ENCODE measurements around the gene KIF26A.

The KIF26A gene

DNA sequence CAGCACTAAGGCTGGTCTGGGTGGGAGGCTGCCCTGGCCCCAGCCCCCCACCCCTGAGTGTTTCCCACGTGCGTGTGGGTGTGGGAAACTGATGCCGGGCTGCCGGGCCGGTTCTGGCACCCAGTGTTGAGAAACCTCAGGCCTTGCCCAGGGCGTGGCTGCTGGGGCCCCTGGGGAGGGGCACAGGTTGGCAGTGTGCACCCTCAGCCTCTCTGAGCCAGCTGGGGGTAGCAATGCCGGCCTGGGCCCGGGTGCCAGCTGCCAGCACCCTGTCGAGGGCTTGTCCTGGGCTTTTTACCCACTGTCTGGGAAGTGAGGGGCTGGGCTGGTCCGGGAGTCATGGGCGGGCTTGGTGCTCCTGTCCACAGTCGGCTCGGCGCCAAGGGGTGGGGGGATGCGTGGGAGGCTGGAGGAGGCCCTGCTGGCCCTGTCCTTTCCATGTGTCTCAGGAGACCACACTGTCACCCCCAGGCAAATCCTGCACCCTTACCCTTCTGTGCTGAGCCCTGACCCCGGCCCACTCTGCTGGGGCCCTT, 37.2 kb upstream of the KIF26A start:
- no peak for DNase-seq (ENCODE audit: low read depth)

DNA sequence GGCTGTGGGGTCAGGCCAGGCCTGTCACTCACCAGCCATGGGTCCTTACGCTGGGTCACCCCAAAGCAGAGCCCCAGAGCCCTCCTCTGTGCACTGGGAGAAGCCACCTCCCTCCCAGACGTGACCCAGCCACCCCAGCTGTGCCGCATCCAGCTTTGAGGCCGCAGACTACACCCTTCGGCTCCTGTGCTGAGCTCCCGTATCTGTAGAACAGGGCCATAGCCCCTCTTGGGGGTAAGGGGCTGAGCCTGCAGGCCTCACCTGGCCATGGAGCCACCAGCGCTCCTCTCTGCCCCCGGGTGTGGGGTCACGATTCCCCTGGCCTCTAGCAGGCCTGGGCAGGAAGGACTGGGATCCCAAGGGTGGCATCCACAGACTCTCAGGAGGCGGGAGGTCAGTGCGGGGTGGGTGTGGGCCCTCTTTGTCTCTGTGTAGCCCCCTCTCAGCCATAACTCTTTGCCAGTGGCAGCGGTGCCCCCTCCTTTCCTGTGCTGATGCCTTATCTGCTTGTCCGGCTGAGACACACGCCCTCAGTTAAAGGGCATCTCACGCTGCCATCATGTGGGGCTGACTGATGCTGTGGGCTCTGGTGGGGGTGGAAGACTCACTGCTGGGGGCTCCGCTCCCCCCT, 36.6 kb upstream of the KIF26A start:
- DNase-seq (ENCODE audit: low read depth), result no peak

DNA sequence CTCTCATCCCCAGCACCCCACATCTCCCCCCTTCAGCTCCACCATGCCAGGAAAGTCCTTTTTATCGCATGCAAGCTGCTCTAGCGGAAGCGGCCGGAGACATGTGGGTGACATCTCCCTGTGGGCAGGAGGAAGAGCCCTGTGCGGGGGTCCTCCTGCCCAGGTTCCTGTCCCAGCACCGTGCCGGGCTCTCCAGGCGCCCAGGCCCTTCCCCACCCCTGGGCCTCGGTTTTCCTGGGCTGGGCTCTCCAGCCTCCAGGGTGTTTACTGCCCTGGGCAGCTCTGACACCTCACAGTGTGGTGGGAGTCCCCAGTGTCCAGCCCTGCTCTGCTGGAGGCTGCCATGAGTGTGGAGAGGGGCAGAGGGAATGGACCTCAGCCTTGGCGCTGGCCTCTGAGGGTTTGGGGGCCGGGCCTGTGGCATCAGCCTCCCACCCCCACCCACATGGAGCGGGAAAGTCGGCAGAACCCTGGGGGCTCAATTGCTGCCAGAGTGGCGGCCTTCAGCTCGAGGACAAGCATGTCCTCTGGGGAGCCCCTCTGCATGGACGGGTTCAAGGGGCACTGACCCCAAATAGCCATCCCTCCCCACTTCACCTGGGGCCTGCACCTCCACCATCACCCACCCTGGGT, 36.0 kb upstream of the KIF26A start:
- no peak for DNase-seq (ENCODE audit: low read depth)

DNA sequence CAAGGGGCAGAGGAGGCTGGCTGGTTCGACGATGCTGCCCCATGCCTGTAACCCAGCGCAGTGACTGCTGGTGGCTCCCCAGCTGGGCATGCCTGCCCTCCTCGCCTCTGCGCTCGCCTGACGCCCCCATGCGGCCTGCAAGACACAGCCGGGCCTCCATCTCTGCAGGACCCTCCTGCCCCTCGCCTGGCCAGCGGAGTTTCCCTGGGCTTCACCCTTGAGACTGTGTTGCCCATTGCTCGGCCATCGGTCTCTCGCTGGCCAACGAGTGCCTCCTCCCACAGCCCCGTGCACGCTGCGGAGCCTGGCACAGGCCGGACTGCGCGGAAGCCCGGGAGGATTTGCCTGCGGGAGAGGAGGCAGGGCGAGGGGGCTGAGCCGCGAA, 35.3 kb upstream of the KIF26A start:
- DNase-seq (ENCODE audit: low read depth), result no peak

DNA sequence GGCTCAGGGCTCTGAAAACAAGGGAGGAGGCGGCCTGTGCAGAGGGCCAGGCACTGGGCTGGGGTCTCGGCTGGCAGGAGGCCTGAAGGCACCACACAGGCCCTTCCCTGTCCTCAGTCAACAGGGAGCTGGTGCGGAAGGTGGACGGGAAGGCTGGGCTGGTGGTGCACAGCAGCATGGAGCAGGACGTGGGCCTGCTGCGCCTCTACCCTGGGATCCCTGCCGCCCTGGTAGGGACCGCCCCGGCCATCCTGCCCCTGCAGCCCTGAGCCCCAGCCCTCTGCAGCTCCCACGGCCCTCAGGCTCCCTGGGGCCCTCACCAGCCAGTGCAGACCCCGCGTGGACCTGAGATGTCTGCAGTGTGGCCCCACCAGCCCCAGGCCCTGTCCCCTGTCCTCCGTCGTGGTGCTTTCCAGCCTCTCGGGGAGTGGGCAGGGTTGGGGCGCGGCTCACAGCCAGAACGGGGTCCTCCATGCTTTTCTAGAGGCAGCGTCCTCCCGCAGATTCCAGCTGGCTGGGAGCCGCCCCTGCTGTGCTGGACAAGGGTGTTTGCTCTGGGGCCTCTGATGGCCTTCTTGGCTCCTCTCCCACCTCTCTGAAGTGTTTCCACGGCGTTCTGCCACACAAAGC, 34.8 kb upstream of the KIF26A start:
- DNase-seq (ENCODE audit: low read depth), result no peak

DNA sequence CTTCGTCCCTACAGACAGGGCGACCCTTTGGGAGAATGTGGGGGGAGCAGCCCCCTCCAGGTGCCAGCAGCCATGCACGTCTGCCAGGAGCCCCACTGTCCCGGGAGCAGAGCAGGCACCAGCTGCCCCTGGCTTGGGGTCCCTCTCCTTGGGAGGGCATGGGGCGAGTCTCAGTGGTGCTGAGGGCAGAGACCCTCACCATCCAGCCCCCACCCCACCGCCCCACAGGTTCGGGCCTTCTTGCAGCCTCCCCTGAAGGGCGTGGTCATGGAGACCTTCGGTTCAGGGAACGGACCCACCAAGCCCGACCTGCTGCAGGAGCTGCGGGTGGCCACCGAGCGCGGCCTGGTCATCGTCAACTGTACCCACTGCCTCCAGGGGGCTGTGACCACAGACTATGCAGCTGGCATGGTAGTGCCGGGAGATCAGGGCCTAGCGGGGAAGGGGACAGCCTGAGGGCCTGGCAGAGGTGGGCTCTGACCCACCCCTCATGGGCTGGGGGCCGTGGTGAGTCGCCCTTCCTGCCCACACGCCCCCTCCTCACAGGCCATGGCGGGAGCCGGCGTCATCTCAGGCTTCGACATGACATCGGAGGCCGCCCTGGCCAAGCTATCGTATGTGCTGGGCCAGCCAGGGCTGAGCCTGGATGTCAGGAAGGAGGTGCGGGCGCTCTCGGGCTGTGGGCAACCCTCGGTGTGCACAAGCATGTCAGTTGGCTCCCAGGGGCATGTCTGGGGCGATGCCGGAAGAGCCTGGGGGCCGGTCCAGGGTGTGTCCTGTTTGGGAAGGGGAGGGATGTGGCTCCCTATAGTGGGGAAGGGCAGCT, 34.1 kb upstream of the KIF26A start:
- no peak for DNase-seq (ENCODE audit: low read depth)

DNA sequence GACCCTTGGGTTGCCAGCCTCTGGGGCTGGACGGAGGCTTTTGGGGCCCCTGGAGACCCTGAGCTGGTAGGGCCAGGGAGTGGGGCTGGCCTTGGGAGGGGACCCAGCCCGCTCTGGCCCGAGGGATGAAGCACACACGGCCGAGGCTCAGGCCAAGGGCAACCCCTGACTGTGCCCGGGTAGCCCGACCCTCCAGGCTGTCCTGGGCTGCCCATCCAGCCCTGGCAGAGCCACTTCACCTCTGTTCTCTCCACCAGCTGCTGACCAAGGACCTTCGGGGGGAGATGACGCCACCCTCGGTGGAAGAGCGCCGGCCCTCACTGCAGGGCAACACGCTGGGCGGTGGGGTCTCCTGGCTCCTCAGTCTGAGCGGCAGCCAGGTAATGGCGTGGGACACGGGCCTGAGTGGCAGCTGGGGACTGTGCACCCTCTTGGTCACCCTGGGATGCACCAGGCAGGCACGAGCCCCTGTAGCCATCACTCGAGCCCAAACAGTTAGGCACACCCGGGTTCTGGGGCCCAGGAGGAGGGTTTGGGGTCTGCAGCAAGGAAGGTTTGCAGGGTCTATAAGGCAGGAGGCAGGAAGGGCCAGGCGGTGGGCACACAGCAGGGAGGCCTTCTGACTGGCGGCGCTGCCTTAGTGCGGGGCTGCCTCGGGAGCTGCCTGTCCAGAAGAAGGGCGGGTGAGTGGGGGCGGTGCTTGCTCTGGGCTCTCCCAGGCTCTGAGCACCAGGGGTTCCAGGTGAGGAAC, 33.1 kb upstream of the KIF26A start:
- no peak for DNase-seq (ENCODE audit: low read depth)

DNA sequence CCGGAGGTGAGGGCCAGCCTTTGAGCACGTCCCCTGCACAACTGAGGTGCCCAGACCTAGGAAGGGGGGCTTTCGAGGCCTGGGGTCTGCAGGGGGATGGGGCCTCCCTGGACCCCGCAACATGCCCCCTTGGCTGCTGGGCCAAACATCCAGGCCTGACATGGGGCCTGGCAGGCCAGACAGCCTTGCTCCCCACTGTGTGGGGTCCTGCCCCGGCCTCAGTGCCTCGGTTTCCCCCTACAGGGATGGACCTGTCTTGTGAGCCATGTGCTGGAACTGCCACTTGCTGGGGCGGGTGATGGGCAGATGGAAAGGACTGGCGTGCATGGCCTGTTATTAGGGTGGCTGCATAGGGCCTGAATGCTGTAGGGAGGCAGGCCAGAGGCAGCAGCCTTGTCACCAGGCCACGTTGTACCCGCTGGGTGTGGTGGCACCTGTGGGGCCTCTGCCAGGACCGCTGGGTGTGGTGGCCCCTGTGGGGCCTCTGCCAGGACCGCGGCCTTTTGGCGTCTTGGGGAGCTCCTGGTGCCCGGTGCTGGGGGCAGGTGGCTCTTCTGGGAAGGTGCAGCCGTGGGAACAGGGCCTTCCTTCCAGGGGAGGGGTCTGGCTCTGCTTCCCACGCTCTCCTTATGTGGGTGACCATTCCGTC, 32.4 kb upstream of the KIF26A start:
- no peak for DNase-seq (ENCODE audit: low read depth)

DNA sequence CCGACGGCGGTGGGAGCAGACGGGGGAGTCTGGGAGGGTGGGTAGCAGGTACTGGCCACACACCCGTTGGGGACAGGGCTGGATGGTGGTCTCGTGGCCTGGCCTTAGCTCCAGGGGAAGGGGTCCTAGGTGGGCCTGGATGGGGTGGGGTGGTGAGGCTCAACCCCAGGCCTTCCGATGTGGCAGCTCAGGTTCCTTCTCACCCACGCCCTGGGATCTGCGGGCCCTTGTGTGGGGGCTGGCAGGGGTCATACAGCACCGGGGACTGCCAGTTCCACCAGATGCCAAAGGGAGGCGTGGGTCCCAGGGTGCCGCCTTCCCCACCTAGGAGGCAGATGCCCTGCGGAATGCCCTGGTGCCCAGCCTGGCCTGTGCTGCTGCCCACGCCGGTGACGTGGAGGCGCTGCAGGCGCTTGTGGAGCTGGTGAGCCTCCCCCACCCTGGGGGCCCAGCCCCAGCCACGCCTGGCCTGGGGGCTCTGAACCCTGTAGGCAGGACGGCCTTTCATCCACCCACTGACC, 31.9 kb upstream of the KIF26A start:
- no peak for DNase-seq (ENCODE audit: low read depth)

DNA sequence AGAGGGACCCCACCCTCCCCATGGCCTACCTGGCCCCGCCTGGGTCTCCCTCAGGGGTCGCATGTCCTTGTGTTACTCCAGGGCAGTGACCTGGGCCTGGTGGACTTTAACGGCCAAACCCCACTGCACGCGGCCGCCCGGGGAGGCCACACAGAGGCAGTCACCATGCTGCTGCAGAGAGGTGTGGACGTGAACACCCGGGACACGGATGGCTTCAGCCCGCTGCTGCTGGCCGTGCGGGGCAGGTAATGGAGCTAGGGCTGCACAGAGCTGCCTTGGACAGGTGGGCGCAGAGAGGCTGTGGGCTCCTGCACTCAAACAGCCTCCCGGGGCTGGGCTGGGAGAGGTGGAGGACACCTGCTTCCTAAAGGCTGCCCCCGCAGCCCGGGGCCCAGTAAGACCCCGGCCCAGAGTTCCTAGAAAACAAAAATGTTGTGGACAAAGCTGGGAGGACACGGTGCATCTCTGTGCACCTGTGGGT, 31.2 kb upstream of the KIF26A start:
- no peak for DNase-seq (ENCODE audit: low read depth)

DNA sequence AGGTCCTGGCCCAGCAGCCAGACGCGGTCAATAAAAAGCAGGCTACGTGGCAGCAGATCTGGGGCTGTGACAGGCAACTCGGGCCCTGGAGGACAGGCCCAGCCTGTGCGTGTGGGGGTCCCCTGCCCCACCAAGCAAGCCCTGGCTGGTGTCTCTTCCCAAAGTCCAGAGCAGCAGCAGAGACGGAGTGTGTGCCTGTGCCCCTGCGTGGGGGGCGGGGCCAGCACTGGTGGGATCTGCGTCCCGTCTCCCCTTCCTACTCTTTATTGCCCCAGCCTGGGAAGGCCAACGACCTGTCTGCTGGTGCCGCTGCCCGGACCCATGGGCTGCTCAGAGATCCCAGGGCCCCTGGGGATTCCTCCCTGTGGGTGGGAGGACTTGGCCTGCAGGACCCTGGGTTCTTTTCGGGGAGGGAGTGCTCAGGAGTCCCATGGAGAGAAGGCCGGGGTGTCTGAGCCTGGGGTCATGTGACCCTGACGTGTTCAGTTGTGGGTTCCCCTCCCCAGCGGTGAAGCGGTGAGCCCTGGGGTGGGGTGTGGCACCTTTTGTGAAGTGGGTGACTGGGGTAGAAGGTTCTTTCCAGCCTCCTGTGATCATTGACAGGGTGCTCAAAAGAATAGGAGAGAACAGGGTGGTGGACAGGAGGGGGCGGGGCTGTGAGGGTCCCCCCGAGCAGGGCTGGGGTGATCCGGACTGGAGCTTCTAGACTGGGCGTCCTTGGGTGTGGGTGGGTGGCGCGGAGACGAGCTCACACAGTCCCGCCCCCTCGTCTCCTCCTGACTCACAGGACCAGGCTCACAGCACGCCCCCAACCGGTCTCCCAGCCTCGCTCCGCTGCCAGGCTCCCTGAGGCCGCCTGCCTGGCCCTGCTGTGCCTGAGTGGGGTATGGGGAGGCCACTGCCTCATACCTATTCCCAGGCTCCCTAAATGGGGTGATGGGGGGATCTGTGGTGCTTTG, 30.5 kb upstream of the KIF26A start:
- DNase-seq (ENCODE audit: low read depth), result no peak

DNA sequence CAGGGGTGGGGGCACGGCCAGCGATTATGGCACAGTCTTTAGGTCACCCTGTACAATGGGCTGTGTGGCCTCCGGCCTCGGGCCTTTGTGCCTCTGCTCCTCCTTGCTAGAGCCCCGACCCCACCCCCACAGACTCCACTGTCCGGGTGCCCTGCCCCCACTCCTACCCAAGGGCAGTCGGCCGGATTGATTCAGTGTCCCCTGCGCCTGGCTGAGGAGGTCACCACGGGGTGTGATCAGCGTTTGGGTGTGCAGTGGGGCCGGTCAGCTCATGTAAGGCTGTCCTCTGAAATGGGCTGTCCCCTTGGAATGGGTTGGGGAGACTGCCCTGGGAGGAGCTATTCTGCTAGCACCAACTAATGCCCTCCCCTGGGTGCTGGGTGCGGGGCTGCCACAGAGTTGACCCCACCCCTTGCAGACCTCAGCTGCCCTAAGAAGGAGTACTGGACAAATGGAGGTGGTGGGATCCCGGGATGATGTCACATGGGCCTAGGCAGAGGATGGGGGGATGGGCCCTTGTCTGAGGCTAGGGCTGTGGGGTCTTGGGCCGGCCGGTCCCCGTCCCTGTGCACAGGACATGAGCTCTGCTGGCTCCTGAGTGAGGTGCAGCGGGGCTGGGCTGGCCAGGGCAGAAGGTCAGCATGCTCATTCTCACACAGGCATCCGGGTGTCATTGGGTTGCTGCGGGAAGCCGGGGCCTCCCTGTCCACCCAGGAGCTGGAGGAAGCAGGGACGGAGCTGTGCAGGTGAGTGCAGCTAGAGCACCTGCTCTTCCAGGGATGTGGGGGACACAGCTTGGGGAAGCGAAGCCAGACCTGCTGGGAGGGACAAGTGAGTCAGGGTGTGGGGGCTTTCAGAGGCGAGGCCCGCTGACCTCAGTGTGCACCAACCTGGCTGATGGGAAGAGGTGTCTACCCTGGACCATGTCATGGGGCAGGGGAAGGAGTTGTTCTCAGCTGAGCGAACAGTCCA, 29.5 kb upstream of the KIF26A start:
- no peak for DNase-seq (ENCODE audit: low read depth)

DNA sequence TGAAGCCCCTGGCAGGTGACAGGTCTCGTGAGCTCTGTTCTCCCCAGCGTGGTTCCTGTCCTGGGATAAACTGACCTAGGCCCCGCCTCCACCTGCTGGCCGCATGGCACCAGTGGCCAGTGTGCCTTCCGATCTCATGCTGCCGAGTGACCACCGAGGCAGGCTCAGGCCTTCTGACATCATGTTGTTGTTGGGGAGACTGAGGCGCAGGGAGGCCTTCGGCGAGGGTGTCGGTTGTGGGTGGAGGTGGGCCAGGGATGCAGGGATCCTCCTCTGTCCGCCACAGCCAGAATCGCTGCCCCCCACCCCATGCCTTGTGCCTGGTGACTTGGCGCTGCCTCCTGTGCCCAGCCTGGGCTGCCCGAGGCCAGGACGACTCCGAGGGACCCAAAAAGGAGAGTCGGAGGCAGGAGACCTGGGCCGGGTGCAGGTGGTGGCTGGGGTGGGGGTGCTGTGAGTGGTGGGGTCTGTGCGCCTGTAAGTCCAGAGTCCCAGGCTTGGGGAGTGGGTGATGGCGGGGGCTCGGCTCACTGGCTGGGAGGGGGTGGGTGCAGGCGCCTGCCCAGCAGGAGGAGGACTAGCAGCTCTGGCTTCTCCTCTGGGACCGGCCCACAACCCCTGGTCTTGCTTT, 28.5 kb upstream of the KIF26A start:
- no peak for DNase-seq (ENCODE audit: low read depth)

DNA sequence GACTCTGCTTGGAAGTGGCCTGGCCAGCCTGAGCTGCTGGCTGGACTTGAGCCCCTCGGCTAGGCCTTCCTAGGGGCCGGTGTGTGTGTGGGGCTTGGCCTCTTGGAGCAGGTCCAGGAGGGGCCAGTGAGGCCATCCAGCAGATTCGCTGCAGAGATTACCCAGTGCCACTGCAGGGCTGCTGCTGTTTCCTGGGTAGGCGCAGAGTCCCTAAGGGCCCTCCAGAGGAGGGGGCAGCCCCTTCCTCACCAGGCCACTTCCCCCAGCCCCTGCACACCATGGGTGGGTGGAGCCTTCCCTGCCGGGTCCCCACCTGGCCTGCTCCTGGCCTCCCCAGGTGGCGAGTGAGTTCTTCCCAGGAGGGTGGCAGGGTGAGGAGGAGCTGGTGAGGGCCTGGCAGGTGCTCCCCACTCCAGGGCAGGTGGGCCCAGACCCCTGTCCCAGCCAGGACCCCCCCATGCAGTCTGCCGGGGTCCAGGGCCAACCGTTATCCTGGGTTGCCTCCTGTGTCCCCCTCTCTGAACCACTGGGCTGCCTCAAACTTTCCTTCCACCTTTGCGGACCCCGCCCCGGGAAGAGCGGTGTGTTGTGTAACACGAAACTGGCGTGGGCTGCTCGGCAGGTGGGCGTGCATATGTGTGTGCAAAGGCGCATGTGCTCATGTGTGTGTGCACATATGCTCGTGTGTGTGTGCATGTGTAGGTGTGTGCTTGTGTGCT, 27.7 kb upstream of the KIF26A start:
- DNase-seq (ENCODE audit: low read depth), result no peak

DNA sequence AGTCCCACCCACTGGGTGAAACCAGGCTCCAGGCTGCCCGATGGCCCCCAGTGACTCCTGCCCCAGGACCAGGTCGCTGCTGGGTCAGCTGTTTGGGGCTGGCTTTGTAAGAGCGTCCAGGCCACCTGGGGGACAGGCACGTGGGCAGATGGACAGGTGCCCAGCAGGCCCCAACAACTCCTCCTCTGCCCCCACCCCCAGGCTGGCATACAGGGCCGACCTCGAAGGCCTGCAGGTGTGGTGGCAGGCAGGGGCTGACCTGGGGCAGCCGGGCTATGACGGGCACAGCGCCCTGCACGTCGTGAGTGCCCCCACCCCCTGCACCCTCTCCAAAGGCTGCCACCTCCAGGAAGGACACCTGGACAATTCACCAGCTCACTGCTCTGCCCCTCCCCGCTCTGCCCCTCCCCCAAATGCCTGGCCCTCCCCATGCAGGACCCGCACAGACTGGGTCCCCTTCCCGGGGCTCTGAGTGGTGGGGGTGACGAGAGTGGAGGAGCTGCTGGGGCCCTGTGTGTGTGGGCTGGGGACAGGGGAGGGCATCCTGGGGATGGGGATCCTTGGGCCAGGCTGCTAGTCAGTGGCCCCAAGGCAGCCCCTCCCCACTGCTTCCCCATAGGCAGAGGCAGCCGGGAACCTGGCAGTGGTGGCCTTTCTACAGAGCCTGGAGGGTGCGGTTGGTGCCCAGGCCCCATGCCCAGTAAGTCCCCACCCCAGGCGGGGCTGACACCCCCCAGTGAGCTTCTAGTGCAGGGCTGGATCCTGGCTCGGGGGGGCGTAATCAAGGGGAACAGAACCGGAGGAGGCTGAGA, 26.9 kb upstream of the KIF26A start:
- DNase-seq (ENCODE audit: low read depth), result no peak

DNA sequence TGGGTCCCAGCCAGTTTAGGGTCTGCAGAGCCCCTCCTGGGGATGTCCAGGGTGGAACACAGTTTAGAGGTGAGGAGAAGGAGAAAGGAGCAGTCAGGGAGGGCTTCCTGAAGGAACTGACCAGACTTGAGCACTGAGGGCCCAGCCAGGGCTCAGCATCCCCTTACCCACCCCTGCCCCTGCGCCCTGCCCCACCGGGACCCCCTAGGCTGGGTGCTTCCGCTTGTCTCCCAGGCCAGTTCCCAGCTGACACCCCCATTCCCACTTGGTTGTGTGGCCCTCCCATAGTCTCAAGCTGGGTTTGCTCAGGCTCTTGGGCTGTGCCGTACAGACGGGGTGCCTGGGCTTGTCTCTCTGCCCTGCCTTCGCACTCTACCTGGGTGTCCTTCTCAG, 26.3 kb upstream of the KIF26A start:
- DNase-seq (ENCODE audit: low read depth), result no peak
